ENCODE measurements around the gene ADAMTS16.
A peak's percentile ranks its signal among the peaks of the same experiment; 100 is the strongest.

The ADAMTS16 gene

DNA sequence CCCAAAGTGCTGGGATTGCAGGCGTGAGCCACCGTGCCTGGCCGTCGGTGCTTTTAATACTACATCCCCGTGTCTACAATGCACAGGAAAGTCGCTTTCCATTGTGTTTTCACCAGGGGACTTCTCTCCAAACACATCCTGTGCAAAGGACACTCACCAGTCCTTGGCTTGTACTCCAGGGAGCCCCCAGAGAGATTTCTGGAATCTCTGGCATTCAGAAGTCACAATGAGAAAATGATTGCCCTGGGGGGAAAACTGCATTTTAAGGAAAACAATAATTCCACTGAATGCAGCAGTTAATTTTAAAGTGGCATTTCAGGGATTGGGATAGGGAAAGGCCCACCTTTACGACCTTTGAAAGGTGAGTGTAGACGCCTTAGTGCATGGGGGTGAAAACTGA, 112.0 kb downstream of the ADAMTS16 start:
- H3K27ac ChIP-seq = no peak overlapping the region
- TF ChIP-seq, protein P1, sequence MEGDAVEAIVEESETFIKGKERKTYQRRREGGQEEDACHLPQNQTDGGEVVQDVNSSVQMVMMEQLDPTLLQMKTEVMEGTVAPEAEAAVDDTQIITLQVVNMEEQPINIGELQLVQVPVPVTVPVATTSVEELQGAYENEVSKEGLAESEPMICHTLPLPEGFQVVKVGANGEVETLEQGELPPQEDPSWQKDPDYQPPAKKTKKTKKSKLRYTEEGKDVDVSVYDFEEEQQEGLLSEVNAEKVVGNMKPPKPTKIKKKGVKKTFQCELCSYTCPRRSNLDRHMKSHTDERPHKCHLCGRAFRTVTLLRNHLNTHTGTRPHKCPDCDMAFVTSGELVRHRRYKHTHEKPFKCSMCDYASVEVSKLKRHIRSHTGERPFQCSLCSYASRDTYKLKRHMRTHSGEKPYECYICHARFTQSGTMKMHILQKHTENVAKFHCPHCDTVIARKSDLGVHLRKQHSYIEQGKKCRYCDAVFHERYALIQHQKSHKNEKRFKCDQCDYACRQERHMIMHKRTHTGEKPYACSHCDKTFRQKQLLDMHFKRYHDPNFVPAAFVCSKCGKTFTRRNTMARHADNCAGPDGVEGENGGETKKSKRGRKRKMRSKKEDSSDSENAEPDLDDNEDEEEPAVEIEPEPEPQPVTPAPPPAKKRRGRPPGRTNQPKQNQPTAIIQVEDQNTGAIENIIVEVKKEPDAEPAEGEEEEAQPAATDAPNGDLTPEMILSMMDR (conservative IDR thresholded peaks at IDR 0.05) = no peak

- TF ChIP-seq, protein P1 (conservative IDR thresholded peaks at IDR 0.05) = no peak
- no peak overlapping the region for H3K27ac ChIP-seq
These were observed 117.2 kb downstream of the ADAMTS16 start for GRCh38 chr5:5257353-5257752.

DNA sequence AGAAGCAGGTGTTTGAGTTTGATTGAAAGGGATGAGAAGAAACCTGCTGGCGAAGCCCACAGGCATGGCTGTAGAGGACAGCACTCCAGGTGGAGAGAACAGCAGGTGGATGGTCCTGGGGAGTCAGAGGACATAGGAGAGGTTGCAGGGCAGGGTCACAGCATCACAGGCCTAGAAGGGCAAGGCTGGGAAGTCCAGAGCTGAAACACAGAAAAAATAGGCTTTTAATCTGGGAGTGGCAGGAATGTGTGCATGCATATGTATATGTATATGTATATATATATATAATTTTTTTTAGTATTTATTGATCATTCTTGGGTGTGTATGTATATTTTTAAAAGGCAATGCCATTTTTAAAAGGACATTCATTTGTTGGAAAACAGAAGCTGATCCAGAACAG, 118.4 kb downstream of the ADAMTS16 start:
- TF ChIP-seq, protein P1 (conservative IDR thresholded peaks at IDR 0.05) = no peak

DNA sequence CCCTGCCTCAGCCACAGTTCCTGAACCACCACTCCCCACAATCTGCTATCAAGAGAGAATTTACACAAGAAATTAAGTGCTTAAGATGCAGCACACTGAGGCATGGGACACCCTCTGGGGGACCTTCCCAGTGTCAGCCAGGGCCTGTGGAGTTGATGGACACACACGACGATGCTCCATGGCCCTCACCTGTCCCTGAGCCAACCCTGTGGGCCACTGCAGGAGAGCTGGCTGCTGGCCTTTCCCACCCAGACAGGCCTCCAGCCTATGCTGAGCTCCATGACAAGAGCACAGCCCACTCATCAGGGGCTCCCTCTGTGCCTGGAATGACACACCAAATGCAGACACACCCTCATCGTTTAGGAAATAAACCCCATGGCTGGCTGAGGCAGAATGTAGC, 124.6 kb downstream of the ADAMTS16 start:
- no peak overlapping the region for H3K27ac ChIP-seq
- TF ChIP-seq, protein P1 (conservative IDR thresholded peaks at IDR 0.05) = no peak

More for the DNA sequence above, 118.4 kb downstream of the ADAMTS16 start:
- no peak overlapping the region for H3K27ac ChIP-seq

GRCh38 chr5:5266297-5266696, 126.2 kb downstream of the ADAMTS16 start:
- TF ChIP-seq, protein P1 (conservative IDR thresholded peaks at IDR 0.05) = no peak
- H3K27ac ChIP-seq = no peak overlapping the region

- TF ChIP-seq, protein P1 (conservative IDR thresholded peaks at IDR 0.05) = no peak
- no peak overlapping the region for H3K27ac ChIP-seq
These were observed 130.0 kb downstream of the ADAMTS16 start for GRCh38 chr5:5270161-5270560.

- TF ChIP-seq, protein P1 (conservative IDR thresholded peaks at IDR 0.05) = no peak; the same call in 1 of the 2 replicates
- peak overlapping the region; percentile 44 for H3K27ac ChIP-seq
These were observed 131.0 kb downstream of the ADAMTS16 start for GRCh38 chr5:5270958-5271785.
